ENCODE measurements around the gene NPAS3. TPM values are rescaled to one million over a fixed set of nuclear protein-coding genes. Genes with fewer than 3 reads are reported as not detected.

Gene NPAS3
- total and polyA plus RNA-seq, 4 donors = 0.07 to 0.09 (median 0.08) TPM; not detected in 1

GRCh38 chr14:33118668-33119067 is 180.0 kb downstream of the NPAS3 start:
- H3K9ac ChIP-seq (ENCODE audit: low read depth in 1 of 2, low read length in 2 of 2) = no peak overlapping the region
- H3K4me3 ChIP-seq (ENCODE audit: low read depth in 1 of 3, low read length in 3 of 3) = no peak overlapping the region
- H3K27me3 ChIP-seq (ENCODE audit: control insufficient read depth in 4 of 4, insufficient read depth in 4 of 4, low read length in 3 of 4) = no peaks in the 10 kb centered on the region
- no peaks in the 10 kb centered on the region for H3K36me3 ChIP-seq (ENCODE audit: control insufficient read depth in 4 of 4, insufficient read depth in 3 of 4, low read depth in 1 of 4, low read length in 3 of 4)
- DNase-seq (ENCODE audit: low spot score) = no peak
- no peaks in the 10 kb centered on the region for H3K9me3 ChIP-seq (ENCODE audit: control insufficient read depth in 4 of 4, low read length in 3 of 4)
- H3K4me1 ChIP-seq (ENCODE audit: control insufficient read depth in 4 of 4, insufficient read depth in 4 of 4, low read length in 3 of 4) = no peaks in the 10 kb centered on the region
- 16% methylated on average over 1 of the region's 1 CpG for WGBS
- no peak overlapping the region for H3K27ac ChIP-seq (ENCODE audit: low read depth in 1 of 2, low read length in 2 of 2)
- TF ChIP-seq HNF4G (IDR thresholded peaks at IDR 0.05) = no peak
- TF ChIP-seq RXRA (IDR thresholded peaks at IDR 0.05) = no peak
- TF ChIP-seq HNF4A (conservative IDR thresholded peaks at IDR 0.05) = no peak
- TF ChIP-seq EGR1 (IDR thresholded peaks at IDR 0.05; ENCODE audit: low read depth in 2 of 2) = no peak
- no peak for TF ChIP-seq ATF3 (IDR thresholded peaks at IDR 0.05)
- no peak for TF ChIP-seq REST (IDR thresholded peaks at IDR 0.05)
- no peak for TF ChIP-seq RAD21 (IDR thresholded peaks at IDR 0.05)
- TF ChIP-seq FOXA1 (IDR thresholded peaks at IDR 0.05) = no peak
- TF ChIP-seq FOXA2 (IDR thresholded peaks at IDR 0.05) = no peak
- TF ChIP-seq SP1 (IDR thresholded peaks at IDR 0.05) = no peak
- no peak for TF ChIP-seq ZBTB33 (IDR thresholded peaks at IDR 0.05)
- TF ChIP-seq MAX (IDR thresholded peaks at IDR 0.05) = no peak
- TF ChIP-seq TAF1 (conservative IDR thresholded peaks at IDR 0.05) = no peak
- no peak for TF ChIP-seq YY1 (IDR thresholded peaks at IDR 0.05)

GRCh38 chr14:33120341-33120740 is 181.7 kb downstream of the NPAS3 start:
- DNase-seq (ENCODE audit: low spot score) = no peak
- TF ChIP-seq REST (IDR thresholded peaks at IDR 0.05) = no peak
- Histone ChIP-seq H3K36me3 (ENCODE audit: control insufficient read depth in 4 of 4, insufficient read depth in 3 of 4, low read depth in 1 of 4, low read length in 3 of 4) (no peaks in the 10 kb centered on the region), H3K27ac (ENCODE audit: low read depth in 1 of 2, low read length in 2 of 2) (no peak overlapping the region), H3K4me3 (ENCODE audit: low read depth in 1 of 3, low read length in 3 of 3) (no peak overlapping the region), H3K27me3 (ENCODE audit: control insufficient read depth in 4 of 4, insufficient read depth in 4 of 4, low read length in 3 of 4) (no peaks in the 10 kb centered on the region), H3K9me3 (ENCODE audit: control insufficient read depth in 4 of 4, low read length in 3 of 4) (no peaks in the 10 kb centered on the region), H3K9ac (ENCODE audit: low read depth in 1 of 2, low read length in 2 of 2) (no peak overlapping the region), H3K4me1 (ENCODE audit: control insufficient read depth in 4 of 4, insufficient read depth in 4 of 4, low read length in 3 of 4) (no peaks in the 10 kb centered on the region)
- WGBS = 94% methylated on average over 3 of the region's 3 CpGs

Data from liver (tissue), 9 donors.